A549 (cell line): ENCODE measurements around the gene OR51E1. TPM values are rescaled to one million over a fixed set of nuclear protein-coding genes. Genes with fewer than 3 reads are reported as not detected.

Source experiments
- ATAC-seq, 2 experiments: fragments of 200-7000 bp in 1 of 2; fragments of >200 bp in 1 of 2; cut with Nextera tagmentation in 1 of 2; cut with Tn5 transposase in 1 of 2; 3 replicates each; pipeline versions ENCODE4 v1.8.0 to v1.9.1; 2018 to 2020; ENCODE audit warnings: mild to moderate bottlenecking in 1 of 2, moderate library complexity in 1 of 2
- CTCF ChIA-PET: fragments of 300-600 bp; sonication (Branson Sonifier 250); formaldehyde crosslinking; extraction: SDS; loops from one replicate; lab custom pipeline; 2021; ENCODE audit warnings: antibody characterized with exemption, inconsistent platforms; lab: Yijun Ruan, JAX
- POLR2A ChIA-PET: fragments of 350-600 bp; formaldehyde crosslinking; extraction: SDS; loops from one replicate; lab custom pipeline; 2021; ENCODE audit warnings: antibody characterized with exemption, inconsistent platforms; lab: Yijun Ruan, JAX
- DNase-seq, 2 experiments: peaks; one replicate each; pipeline versions ENCODE4 v3.0.0 to v3.0.0-alpha.2; 2011 to 2016; ENCODE audit warnings: low read depth in 1 of 2, low spot score in 1 of 2
- FAIRE-seq: peaks from 2 replicates; lab custom pipeline; 2011; peaks lifted over from hg19 to GRCh38; lab: Jason Lieb, UNC
- H3K27ac ChIP-seq, 2 experiments: fragments of >200 bp; sonication (Bioruptor Twin); formaldehyde crosslinking; 3 replicates each; pipeline ENCODE4 v1.5.1; 2016 to 2017
- H3K4me1 ChIP-seq: fragments of >200 bp; sonication (Bioruptor Twin); formaldehyde crosslinking; 3 replicates; pipeline ENCODE4 v1.6.1; 2016
- H3K4me2 ChIP-seq: fragments of >200 bp; sonication (Bioruptor Twin); formaldehyde crosslinking; 3 replicates; pipeline ENCODE4 v1.6.1; 2016
- H3K4me3 ChIP-seq: fragments of >200 bp; sonication (Bioruptor Twin); formaldehyde crosslinking; 3 replicates; pipeline ENCODE4 v1.5.1; 2016
- H3K9me3 ChIP-seq: fragments of >200 bp; sonication (Bioruptor Twin); formaldehyde crosslinking; 3 replicates; pipeline ENCODE4 v1.6.1; 2016
- CBX8 ChIP-seq: fragments of 200-600 bp; sonication (generic); IDR thresholded peaks from 2 replicates; pipeline ENCODE4 v1.6.1; 2016
- CHD4 ChIP-seq: fragments of 200-600 bp; sonication (generic); IDR thresholded peaks from 2 replicates; pipeline ENCODE4 v1.6.1; 2016; ENCODE audit warnings: antibody characterized with exemption, mild to moderate bottlenecking, borderline replicate concordance
- EHMT2 ChIP-seq: fragments of 200-600 bp; sonication (generic); IDR thresholded peaks from 2 replicates; pipeline ENCODE4 v1.6.1; 2016; ENCODE audit warnings: antibody characterized with exemption, low read depth, mild to moderate bottlenecking, moderate library complexity
- FOXS1 ChIP-seq: fragments of 250-450 bp; sonication (Bioruptor Pico); IDR thresholded peaks from 2 replicates; pipeline ENCODE4 v1.5.0; 2020; ENCODE audit warnings: mild to moderate bottlenecking, moderate library complexity
- HOXB5 ChIP-seq: fragments of 250-450 bp; sonication (Bioruptor Pico); IDR thresholded peaks from 2 replicates; pipeline ENCODE4 v1.5.0; 2020; ENCODE audit warnings: mild to moderate bottlenecking, moderate library complexity
- JUN ChIP-seq, 2 experiments: fragments of >200 bp; sonication (Bioruptor Twin); formaldehyde crosslinking; IDR thresholded peaks; 2 replicates in 1 of 2; 3 replicates in 1 of 2; pipeline ENCODE4 v1.6.1; 2016 to 2017
- NPAS2 ChIP-seq: fragments of 250-450 bp; sonication (Bioruptor Pico); IDR thresholded peaks from 2 replicates; pipeline ENCODE4 v1.8.0; 2022; ENCODE audit warnings: mild to moderate bottlenecking, moderate library complexity, borderline replicate concordance
- PHF8 ChIP-seq: fragments of 200-600 bp; sonication (generic); IDR thresholded peaks from 2 replicates; pipeline ENCODE4 v1.6.1; 2016; ENCODE audit warnings: low read depth, mild to moderate bottlenecking, antibody characterized with exemption, moderate library complexity, borderline replicate concordance
- POLR2A ChIP-seq: IDR thresholded peaks from 2 replicates; pipeline ENCODE4 v1.6.1; 2012; ENCODE audit warnings: mild to moderate bottlenecking, low read length
- POLR2AphosphoS2 ChIP-seq: conservative IDR thresholded peaks from 2 replicates; pipeline ENCODE4 v1.6.1; 2012; ENCODE audit warnings: low read length, improper control_type of control experiment, inconsistent platforms
- RFX5 ChIP-seq: fragments of 450-650 bp; IDR thresholded peaks from 2 replicates; pipeline ENCODE4 v1.7.1; 2014; ENCODE audit warnings: antibody characterized with exemption, mild to moderate bottlenecking, moderate library complexity
- RNF2 ChIP-seq: fragments of 200-600 bp; sonication (generic); IDR thresholded peaks from 2 replicates; pipeline ENCODE4 v1.6.1; 2016; ENCODE audit warnings: low read depth, mild to moderate bottlenecking, antibody characterized with exemption, moderate library complexity, borderline replicate concordance
- TP53 ChIP-seq: fragments of 250-450 bp; sonication (Bioruptor Pico); IDR thresholded peaks from 2 replicates; pipeline ENCODE4 v1.5.0; 2021; ENCODE audit warnings: mild to moderate bottlenecking, moderate library complexity
- ZC3H11A ChIP-seq: fragments of 450-650 bp; IDR thresholded peaks from 2 replicates; pipeline ENCODE4 v1.6.1; 2014; ENCODE audit warnings: antibody characterized with exemption, mild to moderate bottlenecking
- ZSCAN20 ChIP-seq: fragments of 250-450 bp; sonication (Bioruptor Pico); IDR thresholded peaks from 2 replicates; pipeline ENCODE4 v1.8.0; 2022; ENCODE audit warnings: mild to moderate bottlenecking, moderate library complexity
- WGBS: methylation state at CpG from one replicate; pipeline ENCODE4 v1.1.6; 2017; ENCODE audit errors: missing lambda C conversion rate; 5-methylcytosine and 5-hydroxymethylcytosine counted together
- polyA plus RNA-seq, 4 experiments: library from polyadenylated mRNA; depleted of rRNA in 3 of 4; stranded (reverse); fragments of >200 nt; fragmentation: RNase III in 1 of 4; extraction: RNeasy Plus Mini Kit Qiagen cat#74134 plus additional on column Dnase treatment in 1 of 4; gene quantifications; 2 replicates in 3 of 4; 3 replicates in 1 of 4; pipeline ENCODE4 v1.2.3, GENCODE V29; 2011 to 2017
- TF ChIP-seq, protein P1 (sequence below): IDR thresholded peaks from 2 replicates; pipeline ENCODE4 v1.6.1; 2012
- TF ChIP-seq, protein P2 (sequence below): IDR thresholded peaks from 2 replicates; pipeline ENCODE4 v1.6.1; 2012; ENCODE audit warnings: low read depth, borderline replicate concordance
- TF ChIP-seq, protein P3 (sequence below): fragments of >200 bp; sonication (Bioruptor Twin); formaldehyde crosslinking; IDR thresholded peaks from 3 replicates; pipeline ENCODE4 v1.6.1; 2016
- TF ChIP-seq, protein P4 (sequence below): fragments of 250-450 bp; sonication (Bioruptor Pico); IDR thresholded peaks from 2 replicates; pipeline ENCODE4 v1.5.0; 2020; ENCODE audit warnings: low read depth, mild to moderate bottlenecking, moderate library complexity
- TF ChIP-seq, protein P5 (sequence below): fragments of >200 bp; sonication (Bioruptor Twin); formaldehyde crosslinking; IDR thresholded peaks from 2 replicates; pipeline ENCODE4 v1.6.1; 2016
- TF ChIP-seq, protein P6 (sequence below): fragments of >200 bp; sonication (Bioruptor Twin); formaldehyde crosslinking; IDR thresholded peaks from 3 replicates; pipeline ENCODE4 v1.5.1; 2016
- TF ChIP-seq, protein P7 (sequence below): IDR thresholded peaks from 2 replicates; pipeline ENCODE4 v1.6.1; 2012
- TF ChIP-seq, protein P8 (sequence below): fragments of 250-450 bp; sonication (Bioruptor Pico); IDR thresholded peaks from 2 replicates; pipeline ENCODE4 v1.5.0; 2021; ENCODE audit warnings: mild to moderate bottlenecking, moderate library complexity, borderline replicate concordance

The OR51E1 gene
- polyA plus RNA-seq, 2 of the 4 experiments (the other 2 are of a cell fraction): not detected

DNA sequence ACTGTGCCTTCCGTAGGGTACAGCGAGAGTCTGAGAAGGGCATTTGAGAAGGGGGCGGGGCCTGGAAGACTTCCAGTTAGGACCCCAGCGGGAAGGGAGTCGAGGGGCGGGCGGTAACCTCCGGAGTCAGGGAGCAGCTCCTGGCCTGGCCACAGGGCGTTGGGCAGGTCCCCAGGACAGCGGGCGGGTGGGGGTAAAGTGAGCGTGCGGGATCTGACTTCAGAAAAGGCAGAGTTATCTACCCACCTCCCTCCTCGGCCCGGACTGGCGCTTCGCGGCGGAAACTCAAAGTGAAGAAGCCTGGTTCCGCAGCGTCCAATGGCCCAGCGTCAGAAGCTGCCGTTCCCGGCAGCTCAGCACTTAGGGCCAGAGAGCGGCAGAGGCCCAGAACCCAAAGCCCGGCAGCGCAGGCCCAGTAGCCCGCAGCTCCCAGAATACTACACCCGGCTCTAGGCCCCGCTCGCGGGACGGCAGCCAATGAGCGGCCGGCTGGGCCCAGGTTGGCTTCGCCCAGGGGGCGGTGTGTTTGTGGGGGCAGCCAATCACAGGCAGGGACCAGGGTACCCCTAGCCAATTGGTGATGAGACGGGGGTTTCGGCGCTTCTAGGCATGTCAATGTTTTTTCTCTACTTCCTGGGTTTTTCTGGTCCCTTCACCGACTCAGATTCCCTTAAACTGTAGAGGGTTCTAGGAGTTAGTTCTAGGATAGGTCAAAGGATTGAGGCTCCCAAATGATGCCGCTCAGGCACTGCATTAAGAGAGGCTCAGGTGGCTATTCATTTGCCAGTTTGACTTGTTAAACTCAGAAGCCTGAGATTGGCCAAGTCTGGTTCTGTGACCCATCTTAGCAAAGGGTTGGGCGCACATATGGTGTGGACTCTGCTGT, 35.8 kb upstream of the OR51E1 start, which contains the start of gene TRIM68:
TRIM68 (minus strand) TSS at position 451 of the 886 bp plus-strand sequence. CDS start 2,727 bp downstream, outside the sequence.
- ATAC-seq (peak; percentile 99 to 100), FAIRE-seq (no peak)
- H3K4me3 ChIP-seq: peak within 1 kb of the TSS; percentile 67
- no peaks in the 10 kb centered on the region for H3K9me3 ChIP-seq
- peaks cover 14% of the 10 kb centered on the region for H3K4me1 ChIP-seq
- 7% methylated on average over 17 of the region's 43 CpGs for WGBS
- CTCF ChIA-PET: interaction anchor here (1.1 to 2.0 kb wide), 6 partner anchors 18 to 426 kb away, joined by 3 to 9 read pairs (median 4); partner anchors contain the start of gene OR51D1
- TF ChIP-seq CHD4 (no peak), JUN (IDR thresholded peaks at IDR 0.05) (peak in 1 of 2 experiments; percentile 45; a peak in 1 of 5 replicates), ZC3H11A (no peak), CBX8 (no peak), PHF8 (peak; percentile 99), TP53 (0 out of 2 replicates have a peak, but pooled peaks have one; percentile 56), POLR2AphosphoS2 (no peak), NPAS2 (CRISPR knock-in tag) (no peak), RFX5 (0 out of 2 replicates have a peak, but pooled peaks have one; percentile 33), POLR2A (peak; percentile 81), EHMT2 (peak; percentile 54; the same call in 1 of the 2 replicates), ZSCAN20 (no peak), FOXS1 (no peak), HOXB5 (CRISPR knock-in tag) (no peak), RNF2 (no peak)
- TF ChIP-seq, protein P1, sequence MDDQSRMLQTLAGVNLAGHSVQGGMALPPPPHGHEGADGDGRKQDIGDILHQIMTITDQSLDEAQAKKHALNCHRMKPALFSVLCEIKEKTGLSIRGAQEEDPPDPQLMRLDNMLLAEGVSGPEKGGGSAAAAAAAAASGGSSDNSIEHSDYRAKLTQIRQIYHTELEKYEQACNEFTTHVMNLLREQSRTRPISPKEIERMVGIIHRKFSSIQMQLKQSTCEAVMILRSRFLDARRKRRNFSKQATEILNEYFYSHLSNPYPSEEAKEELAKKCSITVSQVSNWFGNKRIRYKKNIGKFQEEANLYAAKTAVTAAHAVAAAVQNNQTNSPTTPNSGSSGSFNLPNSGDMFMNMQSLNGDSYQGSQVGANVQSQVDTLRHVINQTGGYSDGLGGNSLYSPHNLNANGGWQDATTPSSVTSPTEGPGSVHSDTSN: 0 out of 2 replicates have a peak, but pooled peaks have one; percentile 17
- TF ChIP-seq, protein P2, sequence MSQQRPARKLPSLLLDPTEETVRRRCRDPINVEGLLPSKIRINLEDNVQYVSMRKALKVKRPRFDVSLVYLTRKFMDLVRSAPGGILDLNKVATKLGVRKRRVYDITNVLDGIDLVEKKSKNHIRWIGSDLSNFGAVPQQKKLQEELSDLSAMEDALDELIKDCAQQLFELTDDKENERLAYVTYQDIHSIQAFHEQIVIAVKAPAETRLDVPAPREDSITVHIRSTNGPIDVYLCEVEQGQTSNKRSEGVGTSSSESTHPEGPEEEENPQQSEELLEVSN: peak; percentile 37; the same call in 1 of the 2 replicates
- TF ChIP-seq, protein P3, sequence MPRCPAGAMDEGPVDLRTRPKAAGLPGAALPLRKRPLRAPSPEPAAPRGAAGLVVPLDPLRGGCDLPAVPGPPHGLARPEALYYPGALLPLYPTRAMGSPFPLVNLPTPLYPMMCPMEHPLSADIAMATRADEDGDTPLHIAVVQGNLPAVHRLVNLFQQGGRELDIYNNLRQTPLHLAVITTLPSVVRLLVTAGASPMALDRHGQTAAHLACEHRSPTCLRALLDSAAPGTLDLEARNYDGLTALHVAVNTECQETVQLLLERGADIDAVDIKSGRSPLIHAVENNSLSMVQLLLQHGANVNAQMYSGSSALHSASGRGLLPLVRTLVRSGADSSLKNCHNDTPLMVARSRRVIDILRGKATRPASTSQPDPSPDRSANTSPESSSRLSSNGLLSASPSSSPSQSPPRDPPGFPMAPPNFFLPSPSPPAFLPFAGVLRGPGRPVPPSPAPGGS: no peak; the same call in 2 of the 3 replicates
- TF ChIP-seq, protein P4, sequence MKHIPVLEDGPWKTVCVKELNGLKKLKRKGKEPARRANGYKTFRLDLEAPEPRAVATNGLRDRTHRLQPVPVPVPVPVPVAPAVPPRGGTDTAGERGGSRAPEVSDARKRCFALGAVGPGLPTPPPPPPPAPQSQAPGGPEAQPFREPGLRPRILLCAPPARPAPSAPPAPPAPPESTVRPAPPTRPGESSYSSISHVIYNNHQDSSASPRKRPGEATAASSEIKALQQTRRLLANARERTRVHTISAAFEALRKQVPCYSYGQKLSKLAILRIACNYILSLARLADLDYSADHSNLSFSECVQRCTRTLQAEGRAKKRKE (CRISPR knock-in tag): no peak
- TF ChIP-seq, protein P5, sequence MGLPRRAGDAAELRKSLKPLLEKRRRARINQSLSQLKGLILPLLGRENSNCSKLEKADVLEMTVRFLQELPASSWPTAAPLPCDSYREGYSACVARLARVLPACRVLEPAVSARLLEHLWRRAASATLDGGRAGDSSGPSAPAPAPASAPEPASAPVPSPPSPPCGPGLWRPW: no peak
- TF ChIP-seq, protein P6, sequence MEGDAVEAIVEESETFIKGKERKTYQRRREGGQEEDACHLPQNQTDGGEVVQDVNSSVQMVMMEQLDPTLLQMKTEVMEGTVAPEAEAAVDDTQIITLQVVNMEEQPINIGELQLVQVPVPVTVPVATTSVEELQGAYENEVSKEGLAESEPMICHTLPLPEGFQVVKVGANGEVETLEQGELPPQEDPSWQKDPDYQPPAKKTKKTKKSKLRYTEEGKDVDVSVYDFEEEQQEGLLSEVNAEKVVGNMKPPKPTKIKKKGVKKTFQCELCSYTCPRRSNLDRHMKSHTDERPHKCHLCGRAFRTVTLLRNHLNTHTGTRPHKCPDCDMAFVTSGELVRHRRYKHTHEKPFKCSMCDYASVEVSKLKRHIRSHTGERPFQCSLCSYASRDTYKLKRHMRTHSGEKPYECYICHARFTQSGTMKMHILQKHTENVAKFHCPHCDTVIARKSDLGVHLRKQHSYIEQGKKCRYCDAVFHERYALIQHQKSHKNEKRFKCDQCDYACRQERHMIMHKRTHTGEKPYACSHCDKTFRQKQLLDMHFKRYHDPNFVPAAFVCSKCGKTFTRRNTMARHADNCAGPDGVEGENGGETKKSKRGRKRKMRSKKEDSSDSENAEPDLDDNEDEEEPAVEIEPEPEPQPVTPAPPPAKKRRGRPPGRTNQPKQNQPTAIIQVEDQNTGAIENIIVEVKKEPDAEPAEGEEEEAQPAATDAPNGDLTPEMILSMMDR: no peak
- TF ChIP-seq, protein P7, sequence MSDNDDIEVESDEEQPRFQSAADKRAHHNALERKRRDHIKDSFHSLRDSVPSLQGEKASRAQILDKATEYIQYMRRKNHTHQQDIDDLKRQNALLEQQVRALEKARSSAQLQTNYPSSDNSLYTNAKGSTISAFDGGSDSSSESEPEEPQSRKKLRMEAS: 0 out of 2 replicates have a peak, but pooled peaks have one; percentile 12
- TF ChIP-seq, protein P8, sequence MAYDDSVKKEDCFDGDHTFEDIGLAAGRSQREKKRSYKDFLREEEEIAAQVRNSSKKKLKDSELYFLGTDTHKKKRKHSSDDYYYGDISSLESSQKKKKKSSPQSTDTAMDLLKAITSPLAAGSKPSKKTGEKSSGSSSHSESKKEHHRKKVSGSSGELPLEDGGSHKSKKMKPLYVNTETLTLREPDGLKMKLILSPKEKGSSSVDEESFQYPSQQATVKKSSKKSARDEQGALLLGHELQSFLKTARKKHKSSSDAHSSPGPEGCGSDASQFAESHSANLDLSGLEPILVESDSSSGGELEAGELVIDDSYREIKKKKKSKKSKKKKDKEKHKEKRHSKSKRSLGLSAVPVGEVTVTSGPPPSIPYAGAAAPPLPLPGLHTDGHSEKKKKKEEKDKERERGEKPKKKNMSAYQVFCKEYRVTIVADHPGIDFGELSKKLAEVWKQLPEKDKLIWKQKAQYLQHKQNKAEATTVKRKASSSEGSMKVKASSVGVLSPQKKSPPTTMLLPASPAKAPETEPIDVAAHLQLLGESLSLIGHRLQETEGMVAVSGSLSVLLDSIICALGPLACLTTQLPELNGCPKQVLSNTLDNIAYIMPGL (CRISPR knock-in tag): no peak
- TF ChIP-seq, all 56 proteins: peak for 9
- peak; percentile 96 for DNase-seq
- Histone ChIP-seq H3K27ac (peak within 1 kb of the TSS; percentile 83 to 94), H3K4me2 (peak within 1 kb of the TSS; percentile 82)
- POLR2A ChIA-PET: interaction anchor here (0.6 to 1.7 kb wide), 2 partner anchors 12 to 223 kb away, joined by 3 to 4 read pairs; no protein-coding TSS in a partner anchor
